Lower lobe of right lung (tissue), 2 donors: ENCODE results near the gene SCN9A. TPM values are rescaled to one million over a fixed set of nuclear protein-coding genes. Genes with fewer than 3 reads are reported as not detected.

Experiments used
- ATAC-seq, 2 donors: fragments of 200-7000 bp; cut with Tn5 transposase; one replicate each; pipeline ENCODE4 v1.9.1; 2020 to 2022; ENCODE audit warnings: mild to moderate bottlenecking in 2 of 2, moderate library complexity in 2 of 2
- DNase-seq: peaks from one replicate; pipeline ENCODE4 v3.0.0-alpha.2; 2020
- H3K27ac ChIP-seq: fragments of 200-600 bp; one replicate; pipeline ENCODE4 v1.8.0; 2022
- H3K27me3 ChIP-seq: fragments of 200-600 bp; one replicate; pipeline ENCODE4 v1.8.0; 2022; ENCODE audit warnings: low read depth
- H3K36me3 ChIP-seq: fragments of 200-600 bp; one replicate; pipeline ENCODE4 v1.8.0; 2022; ENCODE audit warnings: mild to moderate bottlenecking
- H3K4me1 ChIP-seq: fragments of 200-600 bp; one replicate; pipeline ENCODE4 v1.8.0; 2022
- H3K4me3 ChIP-seq: fragments of 200-600 bp; one replicate; pipeline ENCODE4 v1.8.0; 2022; ENCODE audit warnings: mild to moderate bottlenecking
- H3K9me3 ChIP-seq: fragments of 200-600 bp; one replicate; pipeline ENCODE4 v1.8.0; 2022
- intact Hi-C: fragments of 100-400 bp; cut with DNase I; formaldehyde crosslinking; loops from one replicate; pipeline ENCODE4 v1.11.0; 2022
- total RNA-seq: library from RNA; stranded (reverse); fragmentation: NEBNext Ultra II Directional; extraction: Animal tissue kit (Norgen Biotek cat#: 25700); gene quantifications from one replicate; pipeline ENCODE4 v1.2.1, GENCODE V29; 2021
- TF ChIP-seq, protein P1 (sequence below): fragments of 200-600 bp; IDR thresholded peaks from one replicate; pipeline ENCODE4 v1.8.0; 2022; ENCODE audit warnings: antibody characterized with exemption, mild to moderate bottlenecking
- donor health status: DM: no; HTN: yes; CAD: no; lungs with severe emphysema.

The SCN9A gene
- total RNA-seq, 1 donor from 2014 or later, result 13.6 TPM

DNA sequence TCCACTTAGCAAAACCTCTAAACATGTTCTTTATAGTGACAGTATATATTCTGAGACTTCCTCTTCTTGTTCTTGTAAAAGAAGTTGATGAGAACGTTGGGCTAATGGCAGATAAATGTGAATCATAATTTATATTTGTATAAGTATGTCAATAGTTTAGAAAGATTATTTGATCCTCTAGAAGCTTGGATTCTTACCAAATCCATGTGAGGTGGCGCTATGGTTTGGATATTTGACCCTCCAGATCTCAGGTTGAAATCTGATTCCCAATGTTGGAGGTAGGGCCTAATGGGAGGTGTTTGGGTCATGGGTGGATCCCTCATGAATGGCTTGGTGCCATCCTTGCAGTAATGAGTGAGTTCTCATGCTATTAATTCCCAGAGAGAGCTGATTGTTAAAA lies 218.2 kb downstream of the SCN9A start:
- Histone ChIP-seq H3K27me3 (no peaks in the 10 kb centered on the region), H3K4me3 (no peak overlapping the region), H3K4me1 (no peaks in the 10 kb centered on the region), H3K36me3 (no peaks in the 10 kb centered on the region), H3K27ac (no peak overlapping the region), H3K9me3 (no peaks in the 10 kb centered on the region)
- ATAC-seq (no peak), DNase-seq (no peak)
- TF ChIP-seq, protein P1, sequence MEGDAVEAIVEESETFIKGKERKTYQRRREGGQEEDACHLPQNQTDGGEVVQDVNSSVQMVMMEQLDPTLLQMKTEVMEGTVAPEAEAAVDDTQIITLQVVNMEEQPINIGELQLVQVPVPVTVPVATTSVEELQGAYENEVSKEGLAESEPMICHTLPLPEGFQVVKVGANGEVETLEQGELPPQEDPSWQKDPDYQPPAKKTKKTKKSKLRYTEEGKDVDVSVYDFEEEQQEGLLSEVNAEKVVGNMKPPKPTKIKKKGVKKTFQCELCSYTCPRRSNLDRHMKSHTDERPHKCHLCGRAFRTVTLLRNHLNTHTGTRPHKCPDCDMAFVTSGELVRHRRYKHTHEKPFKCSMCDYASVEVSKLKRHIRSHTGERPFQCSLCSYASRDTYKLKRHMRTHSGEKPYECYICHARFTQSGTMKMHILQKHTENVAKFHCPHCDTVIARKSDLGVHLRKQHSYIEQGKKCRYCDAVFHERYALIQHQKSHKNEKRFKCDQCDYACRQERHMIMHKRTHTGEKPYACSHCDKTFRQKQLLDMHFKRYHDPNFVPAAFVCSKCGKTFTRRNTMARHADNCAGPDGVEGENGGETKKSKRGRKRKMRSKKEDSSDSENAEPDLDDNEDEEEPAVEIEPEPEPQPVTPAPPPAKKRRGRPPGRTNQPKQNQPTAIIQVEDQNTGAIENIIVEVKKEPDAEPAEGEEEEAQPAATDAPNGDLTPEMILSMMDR, result no peak
- intact Hi-C loops, result no loop called here

DNA sequence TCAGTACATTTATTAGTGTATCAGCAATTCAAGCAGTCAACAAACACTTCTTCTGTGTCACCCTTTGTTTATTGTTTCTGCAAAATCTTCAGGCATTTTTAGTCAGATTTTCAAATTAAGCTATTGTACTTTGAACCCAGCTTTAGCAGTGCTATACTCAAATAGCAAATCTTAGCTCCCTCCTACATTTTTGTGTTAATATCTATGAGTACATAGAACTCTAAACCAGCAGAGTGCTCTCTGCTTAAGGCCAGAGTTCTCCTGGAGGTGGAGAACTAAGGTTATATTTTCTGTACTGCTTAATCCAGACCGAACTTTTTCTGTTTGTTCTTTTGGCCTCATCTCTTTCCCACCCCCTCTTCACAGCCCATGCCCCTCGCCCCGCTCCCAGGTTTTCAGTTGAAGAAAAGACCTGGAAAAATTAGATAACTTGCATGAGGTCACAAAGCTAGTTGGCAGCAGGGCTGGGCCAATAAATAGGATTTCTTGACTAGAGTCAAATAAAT lies 218.7 kb downstream of the SCN9A start:
- DNase-seq (no peak), ATAC-seq (no peak)
- H3K36me3 ChIP-seq, result no peaks in the 10 kb centered on the region
- TF ChIP-seq, protein P1, result no peak
- intact Hi-C loops, result no loop called here
- H3K27me3 ChIP-seq, result no peaks in the 10 kb centered on the region
- H3K9me3 ChIP-seq, result no peaks in the 10 kb centered on the region
- H3K4me1 ChIP-seq, result no peaks in the 10 kb centered on the region
- H3K27ac ChIP-seq, result no peak overlapping the region
- no peak overlapping the region for H3K4me3 ChIP-seq

DNA sequence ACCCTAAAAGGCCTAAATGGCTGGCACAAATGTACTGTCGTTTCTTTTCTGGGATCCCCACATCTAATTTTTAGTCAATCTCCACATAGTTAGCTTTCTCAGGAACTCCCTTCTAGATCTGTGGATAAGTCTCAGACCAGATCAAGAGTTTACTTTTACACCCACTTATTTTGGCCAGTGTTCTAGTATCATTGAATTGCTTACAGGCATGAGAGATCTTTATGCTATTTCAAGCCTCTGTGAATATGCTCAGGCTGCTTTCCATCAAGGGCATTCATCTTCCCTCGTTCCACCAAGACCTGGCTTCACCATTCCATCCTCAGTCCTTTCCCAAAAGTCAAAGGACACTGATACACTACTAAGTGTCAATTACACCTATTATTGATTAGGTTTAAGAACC lies 220.2 kb downstream of the SCN9A start:
- ATAC-seq (no peak), DNase-seq (no peak)
- no peaks in the 10 kb centered on the region for H3K36me3 ChIP-seq
- no peaks in the 10 kb centered on the region for H3K9me3 ChIP-seq
- TF ChIP-seq, protein P1, result no peak
- no peaks in the 10 kb centered on the region for H3K27me3 ChIP-seq
- no peak overlapping the region for H3K4me3 ChIP-seq
- H3K27ac ChIP-seq, result no peak overlapping the region
- H3K4me1 ChIP-seq, result no peaks in the 10 kb centered on the region
- intact Hi-C loops, result no loop called here

DNA sequence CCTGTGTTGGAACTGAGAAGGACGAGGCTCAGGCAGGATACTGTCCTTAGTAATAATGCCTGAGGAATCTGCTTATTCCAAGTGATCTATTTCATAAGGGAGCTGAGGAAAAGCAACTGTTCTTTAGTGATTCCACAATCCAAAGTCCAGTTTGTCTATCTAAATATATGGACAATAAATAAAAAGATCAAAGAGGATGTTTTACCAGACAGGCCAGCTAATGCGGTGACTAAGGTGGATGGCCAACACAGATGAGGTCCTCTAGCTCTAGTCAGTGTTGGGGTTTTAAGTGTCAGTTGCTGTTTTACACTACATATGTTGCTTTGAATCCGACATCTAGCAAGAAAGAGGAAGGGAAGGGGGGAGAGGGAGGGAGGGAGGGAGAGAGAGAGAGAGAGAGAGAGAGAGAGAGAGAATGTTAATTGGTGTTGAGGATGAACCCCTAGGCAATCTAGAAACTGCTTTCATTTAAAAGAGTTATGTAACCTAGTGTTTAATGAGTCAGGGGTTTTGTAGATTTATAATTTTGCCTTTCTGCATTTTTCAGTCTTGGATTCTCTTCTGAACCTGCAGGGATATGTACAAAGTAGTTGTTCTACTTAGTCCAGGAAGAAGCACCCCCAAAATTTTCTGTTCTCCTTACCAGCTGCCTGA lies 220.9 kb downstream of the SCN9A start:
- Histone ChIP-seq H3K4me3 (no peak overlapping the region), H3K36me3 (no peaks in the 10 kb centered on the region), H3K4me1 (no peaks in the 10 kb centered on the region), H3K27me3 (no peaks in the 10 kb centered on the region), H3K27ac (no peak overlapping the region), H3K9me3 (no peaks in the 10 kb centered on the region)
- TF ChIP-seq, protein P1, result no peak
- intact Hi-C loops, result no loop called here
- ATAC-seq (no peak), DNase-seq (no peak)

DNA sequence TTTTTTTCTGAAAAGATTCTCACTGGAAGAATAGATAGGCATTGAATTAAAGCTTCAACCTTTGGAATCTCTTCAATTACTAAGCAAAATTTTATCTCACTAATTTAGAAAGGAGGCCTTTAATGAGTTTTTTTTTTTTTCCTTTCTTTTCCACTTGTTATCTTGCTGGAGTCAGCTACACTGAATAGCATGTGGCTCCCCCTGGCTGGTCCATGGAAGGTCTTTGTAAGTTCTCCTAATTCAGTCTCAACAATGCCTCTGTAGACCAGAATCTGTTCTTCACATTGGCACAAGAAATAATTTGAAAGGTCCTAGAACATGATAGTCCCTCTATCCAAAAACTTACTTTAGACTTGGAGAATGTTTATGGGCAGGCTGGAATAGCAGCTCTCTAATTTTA lies 223.7 kb downstream of the SCN9A start:
- intact Hi-C loops, result no loop called here
- DNase-seq (no peak), ATAC-seq (no peak)
- H3K36me3 ChIP-seq, result no peaks in the 10 kb centered on the region
- no peaks in the 10 kb centered on the region for H3K9me3 ChIP-seq
- H3K4me1 ChIP-seq, result no peaks in the 10 kb centered on the region
- no peaks in the 10 kb centered on the region for H3K27me3 ChIP-seq
- TF ChIP-seq, protein P1, result no peak
- H3K27ac ChIP-seq, result no peak overlapping the region
- H3K4me3 ChIP-seq, result no peak overlapping the region
